Large intestine (tissue), 3 donors: ENCODE data around the gene ATRN. TPM values are rescaled to one million over a fixed set of nuclear protein-coding genes. Genes with fewer than 3 reads are reported as not detected.

ENCODE experiments used
- DNase-seq, 2 donors: peaks; one replicate each; pipeline versions ENCODE4 v3.0.0 to v3.0.0-alpha.2; 2013
- H3K27ac ChIP-seq: one replicate; pipeline ENCODE4 v1.5.1; 2013; ENCODE audit warnings: low read length
- H3K27me3 ChIP-seq: 2 replicates; pipeline ENCODE4 v1.6.1; 2013; ENCODE audit warnings: low read length; ENCODE audit not compliant: control insufficient read depth, insufficient read depth
- H3K36me3 ChIP-seq: 2 replicates; pipeline ENCODE4 v1.6.1; 2013; ENCODE audit warnings: low read length; ENCODE audit not compliant: control insufficient read depth, insufficient read depth
- H3K4me1 ChIP-seq: one replicate; pipeline ENCODE4 v1.6.1; 2013; ENCODE audit warnings: low read length; ENCODE audit not compliant: control insufficient read depth, insufficient read depth
- H3K4me3 ChIP-seq: one replicate; pipeline ENCODE4 v1.5.1; 2013; ENCODE audit warnings: low read length
- H3K9me3 ChIP-seq: one replicate; pipeline ENCODE4 v1.6.1; 2013; ENCODE audit warnings: mild to moderate bottlenecking, low read depth, low read length, moderate library complexity; ENCODE audit not compliant: control insufficient read depth
- WGBS: methylation state at CpG from one replicate; pipeline ENCODE4 v1.1.5; 2013; ENCODE audit warnings: low lambda C conversion rate; ENCODE audit not compliant: insufficient coverage; 5-methylcytosine and 5-hydroxymethylcytosine counted together
- polyA plus RNA-seq: library from polyadenylated mRNA; unstranded; fragments of 120-200 nt; gene quantifications from one replicate; pipeline ENCODE4 v1.2.1, GENCODE V29; 2013

ATRN gene
- polyA plus RNA-seq, 1 donor, result 89.2 TPM

DNA sequence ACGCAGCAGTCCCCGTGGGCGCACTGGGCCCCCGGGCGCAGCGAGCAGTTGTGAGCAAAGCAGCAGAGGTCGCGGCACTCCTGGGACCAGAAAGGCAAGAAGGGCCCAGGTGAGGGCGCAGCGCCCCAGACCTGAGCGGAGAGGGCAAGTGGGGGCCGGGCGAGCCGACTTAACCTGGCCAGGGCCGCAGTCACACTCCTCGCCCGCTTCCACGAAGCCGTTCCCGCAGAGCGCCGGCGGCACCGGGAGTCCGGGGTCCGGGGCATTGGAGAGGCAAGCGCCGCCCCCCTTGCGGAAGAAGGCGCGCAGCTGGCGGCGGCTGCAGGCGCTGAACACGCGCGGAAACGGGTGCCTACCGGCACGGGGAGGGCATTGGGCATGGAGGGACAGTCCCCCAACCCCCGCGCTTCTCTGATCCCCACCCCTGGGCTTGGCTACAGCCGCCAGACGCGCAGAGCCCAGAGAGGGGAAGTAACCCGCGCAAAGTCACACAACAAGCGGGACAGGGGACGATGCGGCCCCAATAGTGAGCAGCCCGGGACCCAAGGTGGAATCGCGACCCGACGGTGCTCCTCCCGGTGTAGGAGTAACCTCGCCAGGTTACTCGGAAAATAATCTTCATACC, 201.8 kb downstream of the ATRN start:
- H3K4me1 ChIP-seq, result peaks cover 4% of the 10 kb centered on the region
- no CpG with 5 or more reads among the region's 58 CpGs for WGBS
- no peak for DNase-seq
- H3K4me3 ChIP-seq, result no peak overlapping the region
- no peaks in the 10 kb centered on the region for H3K36me3 ChIP-seq
- no peak overlapping the region for H3K27ac ChIP-seq
- no peaks in the 10 kb centered on the region for H3K9me3 ChIP-seq
- H3K27me3 ChIP-seq, result peaks cover 65% of the 10 kb centered on the region

DNA sequence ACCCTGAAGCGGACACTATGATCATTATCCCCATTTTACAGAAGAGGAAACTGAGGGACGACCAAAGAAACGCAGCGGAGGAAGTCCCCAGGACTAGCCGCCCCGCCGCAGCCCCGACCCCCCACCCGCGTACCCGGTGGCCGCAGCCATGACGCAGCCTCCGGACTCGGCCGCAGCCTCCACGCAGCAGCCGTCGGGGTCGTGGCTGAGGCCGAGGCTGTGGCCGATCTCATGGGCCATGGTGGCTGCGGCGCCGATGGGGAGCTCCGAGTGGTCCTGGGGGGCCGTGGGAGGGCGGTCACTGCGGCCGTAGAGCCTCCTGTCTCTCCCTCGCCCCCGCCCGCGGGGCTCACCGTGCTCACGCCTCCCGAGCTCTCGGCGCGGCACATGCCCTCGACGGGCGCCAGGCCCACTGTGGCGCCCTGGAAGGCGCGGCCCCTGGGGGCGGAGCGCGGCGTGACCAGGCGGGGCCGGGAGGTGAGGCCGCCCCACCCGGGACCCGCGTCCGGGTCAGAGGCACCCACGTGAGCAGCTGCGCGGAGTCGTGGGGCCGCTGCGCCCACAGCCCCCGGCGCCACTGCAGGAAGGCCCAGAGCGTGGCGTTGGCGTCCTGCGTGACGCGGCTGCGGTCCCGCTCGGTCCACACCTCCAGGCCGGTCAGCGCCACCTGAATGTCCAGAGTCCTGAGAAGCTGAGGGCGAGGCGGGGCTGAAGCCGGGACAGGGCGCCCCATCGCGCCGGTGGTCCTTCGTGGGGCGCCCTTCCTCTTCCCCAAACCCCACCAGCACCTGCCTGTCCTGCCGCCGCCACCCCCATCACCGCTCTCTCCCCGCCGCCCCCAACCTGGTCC, 202.6 kb downstream of the ATRN start:
- H3K27me3 ChIP-seq, result peaks cover 69% of the 10 kb centered on the region
- no peak overlapping the region for H3K27ac ChIP-seq
- no peaks in the 10 kb centered on the region for H3K9me3 ChIP-seq
- no peak for DNase-seq
- H3K4me3 ChIP-seq, result no peak overlapping the region
- peaks cover 8% of the 10 kb centered on the region for H3K4me1 ChIP-seq
- no CpG with 5 or more reads among the region's 90 CpGs for WGBS
- no peaks in the 10 kb centered on the region for H3K36me3 ChIP-seq

DNA sequence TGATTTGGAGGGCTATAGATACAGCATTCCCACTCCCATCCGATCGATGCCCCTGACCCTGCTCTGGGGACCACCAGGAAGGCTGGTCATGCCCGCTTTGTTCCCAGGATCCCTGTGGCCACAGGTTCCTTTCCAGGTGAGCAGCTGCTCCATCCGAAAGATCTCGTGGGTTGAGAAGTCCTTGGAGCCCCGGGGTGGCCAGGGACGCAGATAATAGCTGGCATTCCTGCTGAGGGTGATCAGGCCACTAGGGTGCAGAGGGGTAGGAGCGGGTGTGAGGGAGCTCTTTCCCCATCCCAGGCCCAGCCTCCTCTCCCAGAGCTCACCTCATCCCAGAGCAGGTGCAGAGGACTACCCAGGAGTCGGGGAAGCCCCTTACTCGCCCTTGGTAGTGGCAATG, 203.6 kb downstream of the ATRN start:
- Histone ChIP-seq H3K36me3 (no peaks in the 10 kb centered on the region), H3K4me1 (peaks cover 8% of the 10 kb centered on the region), H3K4me3 (no peak overlapping the region), H3K9me3 (no peaks in the 10 kb centered on the region), H3K27ac (no peak overlapping the region), H3K27me3 (peaks cover 69% of the 10 kb centered on the region)
- no CpG with 5 or more reads among the region's 10 CpGs for WGBS
- DNase-seq, result no peak

DNA sequence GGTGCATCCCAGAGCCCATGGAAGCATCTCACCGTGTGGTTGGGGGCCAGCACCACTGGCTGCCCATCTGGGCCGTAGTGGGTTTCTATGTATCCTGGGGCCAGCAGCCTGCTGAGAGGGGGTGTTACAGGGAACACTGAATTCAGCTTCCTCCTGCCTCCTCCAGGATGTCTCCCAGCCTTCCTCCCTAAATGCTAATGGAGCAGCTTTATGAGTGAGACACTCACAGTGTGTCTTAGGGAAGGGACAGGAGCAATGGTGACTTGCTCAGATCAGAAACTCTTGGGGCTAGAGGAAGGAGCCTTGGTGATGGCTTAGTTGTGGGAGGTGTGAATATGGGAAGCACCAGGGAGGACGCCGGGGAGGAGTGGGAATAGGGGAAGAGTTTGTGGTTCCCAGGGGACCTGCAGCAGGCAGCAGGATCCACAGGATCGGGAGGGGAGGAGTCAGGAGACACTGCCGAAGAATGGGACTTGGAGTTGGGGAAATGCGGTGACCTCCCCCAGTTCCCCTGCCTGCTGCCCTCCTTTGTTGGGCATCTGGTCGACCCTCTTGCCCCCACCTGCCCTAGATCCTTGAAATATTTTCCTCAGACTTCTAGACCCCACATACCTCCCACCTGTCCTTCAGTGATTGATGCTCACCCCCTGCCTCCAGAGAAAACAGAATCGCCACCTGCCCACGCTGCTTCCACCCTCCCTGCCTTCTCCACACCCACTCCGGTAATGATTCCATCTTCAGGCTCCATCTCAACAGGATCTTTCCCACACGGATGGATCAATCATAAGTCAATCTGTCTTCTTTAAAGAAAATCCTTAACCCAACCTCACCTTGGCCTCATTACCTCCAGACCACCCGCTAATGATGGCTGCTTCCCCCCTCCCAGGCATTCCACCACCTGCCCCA, 204.4 kb downstream of the ATRN start:
- DNase-seq, result no peak
- Histone ChIP-seq H3K4me3 (no peak overlapping the region), H3K27ac (no peak overlapping the region), H3K9me3 (no peaks in the 10 kb centered on the region), H3K4me1 (peaks cover 8% of the 10 kb centered on the region), H3K36me3 (no peaks in the 10 kb centered on the region), H3K27me3 (peaks cover 76% of the 10 kb centered on the region)
- WGBS, result no CpG with 5 or more reads among the region's 13 CpGs

DNA sequence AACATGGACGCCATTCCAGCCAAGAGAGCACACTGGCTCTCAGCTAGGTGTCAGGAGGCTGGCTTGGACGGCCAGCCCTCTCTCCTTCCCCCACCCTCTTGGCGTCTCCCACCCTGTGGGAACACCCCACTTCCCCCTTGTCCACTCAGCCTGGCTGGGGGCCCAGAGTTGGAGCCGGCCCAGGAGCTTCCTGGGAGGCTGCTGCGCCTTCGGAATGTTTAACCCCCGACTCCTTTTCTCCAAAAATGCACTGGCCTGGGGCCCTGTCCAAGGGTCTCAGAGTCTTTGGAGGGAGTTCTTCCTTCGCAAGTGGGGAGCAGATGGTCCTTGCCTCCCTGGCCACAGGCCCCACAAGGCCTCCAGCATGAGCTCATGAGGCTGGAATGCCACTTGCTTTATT, 206.9 kb downstream of the ATRN start:
- H3K9me3 ChIP-seq, result peaks cover 3% of the 10 kb centered on the region
- WGBS, result no CpG with 5 or more reads among the region's 8 CpGs
- no peak overlapping the region for H3K4me3 ChIP-seq
- H3K36me3 ChIP-seq, result no peaks in the 10 kb centered on the region
- H3K27ac ChIP-seq, result peak overlapping the region; percentile 58
- peaks cover 8% of the 10 kb centered on the region for H3K4me1 ChIP-seq
- H3K27me3 ChIP-seq, result peaks cover 75% of the 10 kb centered on the region
- DNase-seq, result no peak

DNA sequence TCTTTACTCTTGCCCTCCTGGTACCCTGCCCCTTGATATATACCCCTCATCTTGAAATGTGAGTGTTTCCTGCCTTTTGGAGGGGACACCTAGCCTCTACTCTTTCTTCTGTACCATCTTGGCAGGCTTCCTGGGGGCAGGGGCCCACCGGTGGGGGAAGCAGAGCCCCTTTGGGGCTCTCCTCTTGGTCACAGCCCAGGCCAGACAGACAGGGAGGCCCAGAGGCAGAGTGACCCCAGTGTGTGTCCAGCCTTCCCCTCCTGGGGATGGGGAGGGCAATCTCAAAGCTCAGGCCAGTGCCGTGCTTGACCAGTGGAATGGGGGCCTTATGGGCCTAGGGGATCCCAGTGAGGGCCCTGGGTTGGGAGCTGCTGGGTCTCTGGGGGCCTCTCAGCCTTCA, 207.4 kb downstream of the ATRN start:
- Histone ChIP-seq H3K4me3 (no peak overlapping the region), H3K27ac (peak overlapping the region; percentile 58), H3K9me3 (peaks cover 3% of the 10 kb centered on the region), H3K27me3 (peaks cover 74% of the 10 kb centered on the region), H3K4me1 (peaks cover 8% of the 10 kb centered on the region), H3K36me3 (no peaks in the 10 kb centered on the region)
- no CpG with 5 or more reads among the region's 2 CpGs for WGBS
- DNase-seq, result no peak

DNA sequence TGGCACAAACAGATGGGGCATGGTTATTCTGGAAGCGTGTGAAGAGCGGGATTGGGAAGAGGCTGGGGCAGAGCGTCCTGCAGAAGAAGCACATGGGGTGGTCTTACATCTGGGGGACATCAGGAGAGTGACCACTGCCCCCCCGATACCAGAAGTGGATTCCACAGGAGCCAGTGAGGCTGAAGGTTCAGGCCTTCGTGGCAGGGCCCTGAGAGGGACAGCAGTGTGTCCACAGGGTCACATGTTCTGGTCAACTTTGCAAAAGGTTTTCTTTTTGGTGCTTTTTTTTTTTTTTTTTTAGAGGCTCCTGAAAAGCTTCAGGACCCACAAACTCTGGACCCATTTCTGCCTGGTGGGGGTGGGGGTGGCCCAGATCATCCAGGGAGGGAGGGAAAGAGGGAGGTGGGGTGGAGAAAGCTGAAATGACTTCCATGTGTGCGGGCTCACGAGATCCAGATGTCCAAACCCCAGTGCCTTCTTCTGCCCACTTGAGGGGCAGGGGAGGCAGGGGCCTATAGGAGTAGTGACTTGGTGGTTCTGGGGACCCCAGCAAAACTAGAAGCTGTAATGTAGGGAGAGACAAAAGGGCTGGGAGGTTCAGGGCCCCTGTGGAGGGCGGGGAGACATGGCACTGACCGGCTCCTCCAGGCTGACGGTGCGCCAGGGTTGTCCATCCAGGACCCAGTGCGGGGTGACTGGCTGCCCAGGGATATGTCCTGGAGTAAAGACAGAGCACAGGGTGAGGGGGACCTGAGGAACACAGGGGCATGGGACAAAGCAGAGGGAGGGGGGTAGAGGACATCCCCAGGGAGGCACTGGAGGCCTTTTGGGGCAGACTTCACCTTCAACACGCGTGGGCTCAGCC, 208.3 kb downstream of the ATRN start:
- Histone ChIP-seq H3K4me1 (peaks cover 8% of the 10 kb centered on the region), H3K36me3 (no peaks in the 10 kb centered on the region), H3K27ac (no peak overlapping the region), H3K4me3 (no peak overlapping the region), H3K9me3 (peaks cover 3% of the 10 kb centered on the region), H3K27me3 (peaks cover 73% of the 10 kb centered on the region)
- WGBS, result no CpG with 5 or more reads among the region's 14 CpGs
- DNase-seq, result no peak

DNA sequence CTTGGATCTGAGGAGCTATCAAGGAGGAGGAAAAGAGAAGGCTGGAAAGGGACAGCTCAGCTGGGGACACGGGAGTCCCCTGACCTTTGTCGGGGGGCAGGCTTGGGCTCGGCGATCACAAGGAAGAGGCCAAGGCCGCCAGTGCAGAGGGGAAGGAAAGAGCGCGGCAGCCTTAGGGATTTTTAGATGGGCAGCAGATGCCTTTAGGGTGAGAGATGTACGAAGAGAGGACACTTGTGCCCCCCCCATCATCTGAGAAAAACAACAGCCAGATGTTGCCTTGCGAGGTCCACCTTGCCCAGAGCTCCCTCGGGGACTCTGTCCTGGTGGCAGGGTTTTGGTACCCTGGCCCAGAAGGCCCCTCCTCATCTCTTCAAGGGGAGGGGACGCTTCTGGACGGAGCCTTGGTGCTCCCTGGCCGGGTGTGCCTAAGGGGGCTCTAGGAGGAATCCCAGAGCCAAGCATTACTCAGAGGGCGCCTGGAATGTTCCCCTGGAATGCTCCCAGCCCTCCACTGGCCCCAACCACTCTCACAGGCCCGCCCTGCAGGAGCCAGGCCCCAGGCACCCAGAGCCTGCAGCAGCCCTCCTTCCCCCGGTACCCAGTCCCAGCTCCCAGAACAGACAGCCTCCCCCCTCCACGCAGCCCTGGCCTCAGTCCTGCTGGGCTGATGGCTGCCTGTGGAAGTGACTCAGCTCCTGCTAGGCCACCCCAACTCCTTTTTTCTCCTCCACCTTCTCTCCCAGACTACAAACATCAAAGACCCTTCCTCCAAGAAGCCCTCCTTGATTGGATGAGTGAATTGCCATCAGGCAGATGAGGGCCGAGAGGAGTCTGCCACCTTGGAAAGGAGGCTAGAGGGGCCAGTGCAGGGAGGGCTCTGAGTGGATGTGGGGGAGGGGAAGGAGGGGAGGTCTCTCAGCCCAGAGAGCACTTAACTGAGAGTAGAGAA, 209.2 kb downstream of the ATRN start:
- Histone ChIP-seq H3K27me3 (peaks cover 67% of the 10 kb centered on the region), H3K9me3 (peaks cover 3% of the 10 kb centered on the region), H3K36me3 (no peaks in the 10 kb centered on the region), H3K27ac (peak overlapping the region; percentile 33), H3K4me1 (peaks cover 8% of the 10 kb centered on the region), H3K4me3 (no peak overlapping the region)
- DNase-seq, result no peak
- no CpG with 5 or more reads among the region's 18 CpGs for WGBS

DNA sequence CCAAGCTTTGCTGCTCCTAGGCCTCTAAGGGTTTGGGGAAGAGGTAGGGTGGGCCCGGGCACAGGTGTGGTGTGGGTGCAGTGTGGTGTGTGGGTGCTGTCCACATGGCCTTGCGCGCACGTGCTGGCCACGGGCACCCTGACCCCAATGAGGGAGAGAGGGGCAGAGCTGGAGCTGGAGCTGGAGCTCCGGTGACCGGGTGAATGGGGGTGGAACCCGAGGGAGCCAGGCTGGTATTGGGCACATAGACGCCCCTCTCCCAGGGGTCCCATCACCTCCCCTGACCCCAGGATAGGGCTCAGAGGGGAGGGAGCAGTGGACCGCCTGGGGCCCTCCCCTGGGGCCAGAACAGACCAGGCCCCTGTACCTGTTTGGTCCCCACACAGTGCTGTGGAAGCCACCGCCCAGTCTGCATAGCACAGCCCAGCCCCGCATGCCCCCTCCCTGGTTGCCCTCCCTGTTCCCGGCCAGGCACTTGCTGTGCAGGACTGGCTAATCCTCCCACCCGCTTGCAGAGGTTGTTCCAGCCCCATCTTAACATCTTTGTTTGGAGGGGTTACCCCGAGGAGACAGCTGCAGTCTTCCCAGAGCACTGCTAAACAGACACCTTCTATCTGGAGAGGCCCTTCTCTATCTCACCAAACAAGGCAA, 210.0 kb downstream of the ATRN start:
- H3K36me3 ChIP-seq, result no peaks in the 10 kb centered on the region
- peaks cover 3% of the 10 kb centered on the region for H3K9me3 ChIP-seq
- peak overlapping the region; percentile 45 for H3K4me3 ChIP-seq
- H3K27ac ChIP-seq, result peak overlapping the region; percentile 33
- no CpG with 5 or more reads among the region's 15 CpGs for WGBS
- DNase-seq, result no peak
- peaks cover 63% of the 10 kb centered on the region for H3K27me3 ChIP-seq
- H3K4me1 ChIP-seq, result peaks cover 8% of the 10 kb centered on the region
